K562 (cell line): Measurements from ENCODE around the gene STX7. TPM values are rescaled to one million over a fixed set of nuclear protein-coding genes. Genes with fewer than 3 reads are reported as not detected.

Source experiments
- ARID4B ChIP-seq: sonication (generic); formaldehyde crosslinking; IDR thresholded peaks from 2 replicates; pipeline ENCODE4 v1.8.0; 2022; ENCODE audit warnings: mild to moderate bottlenecking, missing genetic modification reagents
- ATF1 ChIP-seq, 2 experiments: fragments of 450-650 bp in 1 of 2; IDR thresholded peaks; 2 replicates each; pipeline ENCODE4 v1.6.1; 2016; ENCODE audit warnings: missing compliant biosample characterization in 1 of 2, missing genetic modification characterization in 1 of 2
- ID3 ChIP-seq, 2 experiments: fragments of 250-450 bp in 1 of 2; fragments of 450-650 bp in 1 of 2; sonication (Bioruptor Pico) in 1 of 2; IDR thresholded peaks; 2 replicates each; pipeline versions ENCODE4 v1.6.1 to v1.8.0; 2016 to 2021; ENCODE audit warnings: mild to moderate bottlenecking in 2 of 2, moderate library complexity in 2 of 2, missing compliant biosample characterization in 1 of 2, missing genetic modification characterization in 1 of 2
- MIER1 ChIP-seq: fragments of 450-650 bp; IDR thresholded peaks from 2 replicates; pipeline ENCODE4 v1.6.1; 2016; ENCODE audit warnings: antibody characterized with exemption, mild to moderate bottlenecking, low read depth
- NBN ChIP-seq: fragments of 450-650 bp; IDR thresholded peaks from 2 replicates; pipeline ENCODE4 v1.6.1; 2016; ENCODE audit warnings: low read depth, mild to moderate bottlenecking
- PKNOX1 ChIP-seq: fragments of 450-650 bp; IDR thresholded peaks from 2 replicates; pipeline ENCODE4 v1.6.1; 2016
- TCF7 ChIP-seq: sonication (generic); IDR thresholded peaks from 2 replicates; pipeline ENCODE4 v1.6.1; 2016; ENCODE audit warnings: antibody characterized with exemption, borderline replicate concordance
- polyA plus RNA-seq, 8 experiments: library from polyadenylated mRNA; depleted of rRNA in 4 of 8; stranded (reverse) in 5 of 8; unstranded in 3 of 8; fragments of >200 nt; fragmentation: Nextera tagmentation in 2 of 8; fragmentation: Illumina TruSeq in 1 of 8; extraction: Ambion mirVana in 2 of 8; extraction: Trizol in 1 of 8; gene quantifications; 2 replicates each; pipeline versions ENCODE4 v1.2.1 to v1.2.3, GENCODE V29; 2011 to 2014; ENCODE audit warnings: inconsistent platforms in 1 of 8, missing spikeins in 1 of 8
- total RNA-seq, 7 experiments: library from RNA; depleted of rRNA in 6 of 7; stranded (reverse); fragments of >200 nt in 6 of 7; fragmentation: Illumina TruSeq in 2 of 7; extraction: Trizol in 2 of 7; gene quantifications; 2 replicates each; pipeline versions ENCODE4 v1.2.1 to v1.2.3, GENCODE V29; 2011 to 2021; ENCODE audit warnings: low replicate concordance in 1 of 7

The STX7 gene
- total and polyA plus RNA-seq, 9 of the 15 experiments (the other 6 are each of a cell fraction or from before 2014, with no cell fraction given), result 13.0 to 34.4 (median 25.3) TPM

- TF ChIP-seq TCF7 (no peak), ARID4B (no peak), ATF1 (CRISPR knock-in tag; IDR thresholded peaks at IDR 0.05) (no peak), ATF1 (tag; IDR thresholded peaks at IDR 0.05) (no peak), NBN (no peak), ID3 (CRISPR knock-in tag; IDR thresholded peaks at IDR 0.05) (no peak), ID3 (tag; IDR thresholded peaks at IDR 0.05) (no peak), MIER1 (no peak), PKNOX1 (no peak)
Observed at GRCh38 chr6:132471787-132472186, 41.1 kb downstream of the STX7 start (continued).
